HepG2 (cell line): ENCODE data around the gene PRM2. TPM values are rescaled to one million over a fixed set of nuclear protein-coding genes. Genes with fewer than 3 reads are reported as not detected.

Source experiments
- CSRNP2 ChIP-seq: sonication (generic); formaldehyde crosslinking; conservative IDR thresholded peaks from 2 replicates; pipeline ENCODE4 v1.8.0; 2022; ENCODE audit warnings: low read depth, missing genetic modification reagents
- CTCF ChIP-seq: sonication (generic); formaldehyde crosslinking; IDR thresholded peaks from 2 replicates; pipeline ENCODE4 v1.5.0; 2020; ENCODE audit warnings: mild to moderate bottlenecking, missing genetic modification reagents, moderate library complexity
- GATAD2A ChIP-seq: IDR thresholded peaks from 2 replicates; pipeline ENCODE4 v1.6.1; 2016
- GZF1 ChIP-seq: sonication (generic); formaldehyde crosslinking; IDR thresholded peaks from 2 replicates; pipeline ENCODE4 v1.5.1; 2020; ENCODE audit warnings: mild to moderate bottlenecking, missing genetic modification reagents
- HINFP ChIP-seq: sonication (generic); formaldehyde crosslinking; IDR thresholded peaks from 2 replicates; pipeline ENCODE4 v1.4.0; 2020; ENCODE audit warnings: low read depth, mild to moderate bottlenecking, missing genetic modification reagents
- MIXL1 ChIP-seq: IDR thresholded peaks from 2 replicates; pipeline ENCODE4 v1.6.1; 2016
- NRL ChIP-seq: sonication (generic); formaldehyde crosslinking; IDR thresholded peaks from 2 replicates; pipeline ENCODE4 v1.5.0; 2020; ENCODE audit warnings: missing genetic modification reagents, mild to moderate bottlenecking, moderate library complexity, borderline replicate concordance
- SPEN ChIP-seq: sonication (generic); formaldehyde crosslinking; IDR thresholded peaks from 2 replicates; pipeline ENCODE4 v1.5.1; 2020; ENCODE audit warnings: low read depth, mild to moderate bottlenecking, missing genetic modification reagents
- ZBTB38 ChIP-seq: sonication (generic); formaldehyde crosslinking; IDR thresholded peaks from 2 replicates; pipeline ENCODE4 v1.5.1; 2020; ENCODE audit warnings: mild to moderate bottlenecking, missing genetic modification reagents
- ZNF160 ChIP-seq: sonication (generic); formaldehyde crosslinking; IDR thresholded peaks from 2 replicates; pipeline ENCODE4 v1.8.0; 2022; ENCODE audit warnings: mild to moderate bottlenecking, inconsistent platforms, missing genetic modification reagents
- ZNF292 ChIP-seq: sonication (generic); formaldehyde crosslinking; IDR thresholded peaks from 2 replicates; pipeline ENCODE4 v1.8.1; 2022; ENCODE audit warnings: mild to moderate bottlenecking, low read depth, missing genetic modification reagents, borderline replicate concordance
- ZNF687 ChIP-seq: sonication (generic); formaldehyde crosslinking; IDR thresholded peaks from 2 replicates; pipeline ENCODE4 v1.5.1; 2020; ENCODE audit warnings: mild to moderate bottlenecking, missing genetic modification reagents, moderate library complexity
- polyA plus RNA-seq, 8 experiments: library from polyadenylated mRNA; depleted of rRNA in 3 of 8; stranded (reverse) in 7 of 8; unstranded in 1 of 8; fragments of >200 nt; fragmentation: Illumina TruSeq in 4 of 8; extraction: Trizol in 4 of 8; gene quantifications; 2 replicates each; pipeline versions ENCODE4 v1.2.1 to v1.2.3, GENCODE V29; 2011 to 2016; ENCODE audit warnings: low read depth in 4 of 8, missing spikeins in 1 of 8, mixed read lengths in 1 of 8; ENCODE audit not compliant: insufficient read depth in 1 of 8
- total RNA-seq, 5 experiments: library from RNA; depleted of rRNA; stranded (reverse); fragments of >200 nt; fragmentation: Illumina TruSeq; extraction: Trizol; gene quantifications; 2 replicates each; pipeline ENCODE4 v1.2.3, GENCODE V29; 2016; ENCODE audit warnings: low read depth in 1 of 5
- TF ChIP-seq, protein P1 (sequence below): sonication (generic); formaldehyde crosslinking; IDR thresholded peaks from 2 replicates; pipeline ENCODE4 v1.9.0; 2021; ENCODE audit warnings: missing genetic modification reagents, mild to moderate bottlenecking, borderline replicate concordance

Gene PRM2
- total and polyA plus RNA-seq, 2 of the 13 experiments (the other 11 are each of a cell fraction or from before 2014, with no cell fraction given), result 0.54 TPM; not detected in 1

DNA sequence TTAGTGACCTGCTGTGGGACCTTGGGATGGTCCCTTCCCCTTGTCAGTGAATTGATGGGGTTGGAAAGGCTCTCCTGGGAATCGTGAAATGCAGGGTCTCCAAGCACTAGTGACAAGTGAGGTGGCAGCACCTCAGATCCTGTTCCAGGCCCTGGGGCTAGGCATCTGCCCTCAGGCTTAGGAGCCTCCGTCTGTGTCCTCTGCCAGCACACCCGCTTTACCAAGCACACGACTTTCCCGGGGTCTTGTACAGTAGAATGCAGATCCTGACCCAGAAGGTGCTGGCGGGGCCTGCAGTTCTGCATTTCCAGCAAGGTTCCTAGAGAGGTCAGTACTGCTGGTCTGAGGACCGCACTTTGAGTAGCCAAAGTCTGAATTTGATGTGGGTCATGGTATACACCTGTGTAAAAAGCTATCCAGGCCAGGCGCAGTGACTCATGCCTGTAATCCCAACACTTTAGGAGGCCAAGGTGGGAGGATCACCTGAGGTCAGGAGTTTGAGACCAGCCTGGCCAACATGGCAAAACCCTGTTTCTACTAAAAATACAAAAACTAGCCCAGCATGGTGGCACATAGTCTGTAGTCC is 38.1 kb upstream of the PRM2 start (continued):
- TF ChIP-seq SPEN (CRISPR knock-in tag), result peak; percentile 51; the same call in 1 of the 2 replicates
- TF ChIP-seq MIXL1, result no peak
- TF ChIP-seq ZNF160 (CRISPR knock-in tag), result no peak
- TF ChIP-seq NRL (CRISPR knock-in tag), result 0 out of 2 replicates have a peak, but pooled peaks have one; percentile 37
- TF ChIP-seq ZBTB38 (CRISPR knock-in tag), result peak; percentile 78; the same call in 1 of the 2 replicates
- peak; percentile 47; the same call in 1 of the 2 replicates for TF ChIP-seq GZF1 (CRISPR knock-in tag)
- 0 out of 2 replicates have a peak, but pooled peaks have one; percentile 39 for TF ChIP-seq ZNF292 (CRISPR knock-in tag)
- TF ChIP-seq, protein P1, sequence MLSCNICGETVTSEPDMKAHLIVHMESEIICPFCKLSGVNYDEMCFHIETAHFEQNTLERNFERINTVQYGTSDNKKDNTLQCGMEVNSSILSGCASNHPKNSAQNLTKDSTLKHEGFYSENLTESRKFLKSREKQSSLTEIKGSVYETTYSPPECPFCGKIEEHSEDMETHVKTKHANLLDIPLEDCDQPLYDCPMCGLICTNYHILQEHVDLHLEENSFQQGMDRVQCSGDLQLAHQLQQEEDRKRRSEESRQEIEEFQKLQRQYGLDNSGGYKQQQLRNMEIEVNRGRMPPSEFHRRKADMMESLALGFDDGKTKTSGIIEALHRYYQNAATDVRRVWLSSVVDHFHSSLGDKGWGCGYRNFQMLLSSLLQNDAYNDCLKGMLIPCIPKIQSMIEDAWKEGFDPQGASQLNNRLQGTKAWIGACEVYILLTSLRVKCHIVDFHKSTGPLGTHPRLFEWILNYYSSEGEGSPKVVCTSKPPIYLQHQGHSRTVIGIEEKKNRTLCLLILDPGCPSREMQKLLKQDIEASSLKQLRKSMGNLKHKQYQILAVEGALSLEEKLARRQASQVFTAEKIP, result no peak
- no peak for TF ChIP-seq CSRNP2
- TF ChIP-seq ZNF687 (CRISPR knock-in tag), result peak; percentile 60
- TF ChIP-seq HINFP (CRISPR knock-in tag), result 0 out of 2 replicates have a peak, but pooled peaks have one; percentile 16
- no peak for TF ChIP-seq GATAD2A (CRISPR knock-in tag)
- TF ChIP-seq CTCF (CRISPR knock-in tag), result peak; percentile 22; the same call in 1 of the 2 replicates
